ENCODE measurements around the gene TBCD.
"Not testable (repeated sequence)": the region's sequence is repeated elsewhere in the genome, so short reads cannot be mapped to it uniquely, and the experiment has no call there.

TBCD gene

DNA sequence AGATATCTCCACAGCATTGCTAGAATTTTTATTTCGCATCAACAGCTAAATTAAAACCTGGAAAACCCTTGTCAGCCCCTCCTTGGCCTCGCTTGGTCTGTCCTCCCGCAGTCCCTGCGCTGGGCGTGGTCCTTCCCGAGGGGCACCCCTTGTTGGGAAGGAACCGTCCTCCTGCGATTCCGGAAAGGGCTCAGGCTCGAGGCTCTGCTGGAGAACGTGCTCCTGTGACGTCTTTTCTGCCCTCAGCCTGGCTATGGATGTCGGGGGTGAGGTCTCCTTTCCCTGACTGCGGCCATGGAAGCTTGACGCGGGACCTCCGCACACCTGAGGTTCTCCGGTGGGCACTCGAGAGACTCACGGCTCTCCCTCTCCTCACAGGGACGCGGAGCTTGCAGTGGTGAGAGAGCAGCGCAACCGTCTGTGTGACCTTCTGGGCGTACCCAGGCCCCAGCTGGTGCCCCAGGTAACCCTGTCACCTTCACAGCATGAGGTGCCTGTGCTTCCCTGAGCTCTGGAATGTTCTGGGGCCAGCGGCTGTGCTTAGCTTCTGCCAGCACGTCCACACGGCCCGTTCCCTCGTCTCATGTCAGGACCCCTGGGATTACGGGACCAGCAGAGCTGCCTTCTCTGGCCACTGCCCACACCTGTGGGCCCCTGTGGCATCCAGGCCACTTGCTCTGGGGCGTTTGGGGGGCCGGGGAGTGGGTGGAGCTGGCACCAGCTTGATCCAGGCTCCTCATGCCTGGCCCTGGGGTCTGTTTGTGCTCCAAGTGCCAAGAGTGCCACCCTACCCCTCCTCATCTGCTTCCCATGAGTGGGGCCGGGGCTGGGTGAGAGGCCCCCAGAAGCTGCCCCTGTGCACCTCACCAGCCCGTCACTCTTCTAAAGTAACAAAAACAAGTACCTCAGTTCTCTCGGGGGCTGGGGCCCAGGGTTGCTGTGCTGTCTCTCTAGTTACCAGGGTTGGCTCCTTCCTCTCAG is 189.4 kb downstream of the TBCD start:
- DNase-seq, result no peak

DNA sequence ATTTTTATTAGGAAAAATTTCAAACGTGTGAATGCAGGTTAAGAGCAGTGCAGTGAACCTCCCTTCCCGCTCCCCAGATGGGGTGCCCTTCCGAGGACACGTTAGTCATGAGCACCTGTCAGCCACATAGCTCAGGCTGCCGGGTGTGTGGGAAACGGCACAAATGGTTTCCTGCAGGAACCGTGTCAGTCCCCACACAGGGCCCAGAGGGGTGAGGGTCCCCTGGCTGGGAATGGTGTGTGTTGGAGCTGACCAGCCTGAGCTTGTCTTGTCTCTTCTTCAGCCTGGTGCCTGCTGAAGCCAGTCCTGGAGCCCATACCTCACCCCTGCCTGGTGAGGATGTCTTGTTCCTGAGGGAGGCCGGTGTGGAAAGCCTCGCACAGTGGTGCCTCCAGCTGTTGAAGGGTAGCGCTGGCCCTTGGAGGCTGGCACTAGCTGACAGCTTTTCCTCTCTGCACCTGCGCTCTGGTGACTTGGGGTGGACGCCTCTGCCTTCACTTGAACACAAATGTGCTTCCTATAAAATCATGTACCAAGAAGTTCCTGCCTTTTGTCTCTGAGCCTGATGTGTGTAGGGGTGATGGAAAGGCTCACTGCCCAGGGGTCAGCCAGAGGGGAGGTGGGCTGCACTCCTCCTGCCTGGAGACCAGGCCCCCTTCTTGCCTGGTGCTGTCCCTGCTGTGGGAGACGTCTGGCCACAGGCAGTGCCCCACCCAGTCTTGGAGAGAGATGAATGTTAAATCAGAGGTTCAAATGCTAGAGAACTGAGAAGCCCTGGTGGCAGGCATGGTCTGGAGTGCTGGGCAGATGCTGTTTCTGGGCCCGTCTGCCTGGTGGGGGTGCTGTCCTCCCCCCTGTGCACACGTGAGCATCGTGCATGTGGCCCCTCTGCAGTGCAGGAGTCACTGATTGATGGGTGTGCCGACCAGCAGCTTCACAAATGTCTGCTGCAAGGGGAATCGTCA is 190.6 kb downstream of the TBCD start:
- DNase-seq, result no peak

DNA sequence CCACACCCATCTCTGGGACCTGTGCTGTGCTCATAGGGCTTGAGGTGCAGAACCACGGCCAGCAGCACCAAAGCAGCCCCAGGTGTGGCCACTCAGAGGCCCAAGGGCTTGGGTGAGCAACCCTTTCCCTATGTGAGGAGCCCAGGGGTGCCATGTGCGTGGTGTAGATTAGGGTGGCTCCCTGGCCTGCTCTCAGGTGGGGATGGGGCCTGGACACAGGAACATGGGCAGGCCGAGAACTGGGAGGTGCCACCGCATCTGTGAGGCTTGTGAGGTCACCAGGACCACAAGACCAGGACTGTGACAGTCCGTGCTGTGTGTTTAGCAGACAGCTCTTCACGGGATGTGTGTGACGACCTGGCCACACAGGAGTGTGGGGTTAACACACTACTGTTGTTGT is 191.5 kb downstream of the TBCD start:
- DNase-seq, result no peak

DNA sequence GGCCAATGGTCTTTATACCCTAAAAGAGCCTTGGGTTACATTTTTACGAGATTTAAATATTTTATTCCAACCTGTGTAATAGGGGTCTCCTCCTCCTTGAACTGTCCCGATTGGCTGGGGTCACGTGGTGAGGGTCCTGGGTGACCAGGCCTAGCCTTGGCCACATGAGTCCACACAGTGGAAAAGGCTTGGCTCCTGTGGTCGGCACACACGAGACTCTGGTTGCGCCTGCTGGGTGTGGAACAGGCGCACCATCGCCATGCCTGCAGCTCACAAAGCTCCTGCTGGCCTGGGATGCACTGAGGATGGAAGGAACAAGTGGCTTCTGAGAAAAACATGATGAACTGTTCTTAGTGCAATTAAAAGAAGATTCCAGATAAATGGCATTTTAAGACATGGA is 191.9 kb downstream of the TBCD start:
- no peak for DNase-seq

DNA sequence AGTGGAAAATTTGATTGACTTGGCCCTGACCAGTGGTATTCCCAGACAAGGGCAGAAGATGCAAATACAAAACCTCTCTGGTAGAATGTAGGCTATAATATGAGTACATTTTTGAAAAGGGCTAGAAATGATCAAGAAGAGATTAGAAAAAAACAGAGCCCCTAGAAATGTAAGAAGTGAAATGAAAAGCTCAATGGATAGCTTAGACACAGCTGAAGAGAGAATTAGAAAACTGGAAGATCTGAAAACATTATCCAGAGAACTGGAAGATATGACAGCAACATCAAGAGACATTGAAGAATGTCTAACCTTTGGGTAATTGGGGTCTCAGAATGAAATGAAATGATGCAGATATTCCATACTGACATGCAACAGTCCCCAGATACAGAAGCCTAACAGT is 193.1 kb downstream of the TBCD start:
- DNase-seq, result no peak

DNA sequence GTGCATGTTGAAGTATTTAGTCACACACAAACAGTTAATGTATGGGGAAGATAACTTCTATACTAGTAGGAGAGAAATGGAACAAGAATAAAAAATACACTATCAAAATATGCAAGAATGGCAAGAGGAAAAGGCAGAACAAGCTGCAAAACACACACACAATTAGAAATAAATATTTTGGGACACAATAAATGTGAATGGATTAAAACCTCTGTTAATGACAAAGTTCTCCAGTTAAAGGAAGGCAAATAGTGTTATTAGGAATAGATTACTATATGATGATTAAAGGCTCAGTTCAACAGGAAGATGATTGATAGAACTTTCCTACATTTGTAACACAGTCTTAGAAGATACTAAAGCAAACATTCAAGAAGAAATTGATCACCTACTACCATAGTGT is 194.2 kb downstream of the TBCD start:
- DNase-seq, result no peak

DNA sequence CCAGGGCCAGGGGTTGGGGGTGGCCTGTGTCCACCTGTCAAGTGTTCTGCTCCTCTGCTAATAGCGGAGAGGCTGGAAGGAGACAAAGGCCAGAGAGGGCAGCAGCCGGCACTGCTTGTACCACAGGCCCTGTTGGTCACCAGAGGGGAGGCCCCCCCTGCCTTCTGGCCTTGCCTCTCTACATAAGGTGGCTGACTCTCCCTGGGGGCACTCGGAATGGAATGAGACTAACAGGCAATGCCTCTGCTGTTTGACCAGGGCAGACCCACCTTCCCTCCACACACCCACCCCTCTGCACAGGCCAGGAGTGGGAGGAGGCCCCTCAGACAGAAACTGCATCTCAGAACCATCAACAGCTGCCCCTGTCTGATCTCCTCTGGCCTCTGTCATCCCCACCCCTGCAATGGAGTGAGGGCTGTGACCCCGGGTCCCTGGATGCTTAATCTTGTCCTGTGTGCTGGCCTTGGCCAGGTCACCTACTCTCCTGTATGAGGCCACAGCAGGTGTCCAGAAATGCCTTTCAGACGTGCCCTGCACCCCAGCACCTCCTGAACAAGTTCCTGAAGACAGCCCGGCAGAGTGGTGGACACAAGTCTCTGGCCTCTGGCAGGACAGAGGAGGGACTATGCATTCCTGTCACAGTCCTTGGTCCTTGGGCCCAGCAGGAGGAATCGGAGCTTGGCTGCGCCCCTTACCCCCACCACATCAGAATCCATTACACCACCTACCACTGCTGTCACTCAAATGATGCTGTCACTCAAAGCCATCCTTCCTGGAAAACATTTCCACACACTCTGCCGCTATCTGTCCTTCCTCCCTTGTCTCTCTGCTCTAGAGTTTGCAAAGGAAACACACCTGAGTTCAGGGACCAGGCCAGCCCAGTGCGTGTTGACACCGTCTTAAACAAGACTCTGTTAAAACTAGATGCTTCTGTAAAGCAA is 195.5 kb downstream of the TBCD start:
- DNase-seq, result no peak

DNA sequence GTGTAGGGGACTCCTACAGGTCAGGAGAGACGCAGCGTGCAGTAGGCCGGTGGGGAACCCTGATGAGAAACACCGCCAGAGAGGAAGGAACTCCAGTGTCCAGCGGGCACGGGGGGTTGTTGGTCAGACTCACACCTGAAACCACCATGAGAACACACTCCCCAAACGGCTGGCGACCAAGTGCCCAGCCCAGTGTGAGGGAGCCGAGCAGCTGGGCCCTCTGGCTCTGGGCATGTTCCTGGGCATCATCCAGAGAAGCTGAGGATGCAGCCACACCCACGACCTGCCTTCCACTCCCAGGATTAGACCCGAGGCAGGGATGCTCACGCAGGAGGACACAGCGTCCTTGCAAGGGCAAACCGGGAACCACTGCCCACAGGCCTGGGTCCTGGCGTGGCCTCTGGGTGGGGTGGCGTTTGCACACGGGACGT is 196.2 kb downstream of the TBCD start:
- DNase-seq, result no peak

DNA sequence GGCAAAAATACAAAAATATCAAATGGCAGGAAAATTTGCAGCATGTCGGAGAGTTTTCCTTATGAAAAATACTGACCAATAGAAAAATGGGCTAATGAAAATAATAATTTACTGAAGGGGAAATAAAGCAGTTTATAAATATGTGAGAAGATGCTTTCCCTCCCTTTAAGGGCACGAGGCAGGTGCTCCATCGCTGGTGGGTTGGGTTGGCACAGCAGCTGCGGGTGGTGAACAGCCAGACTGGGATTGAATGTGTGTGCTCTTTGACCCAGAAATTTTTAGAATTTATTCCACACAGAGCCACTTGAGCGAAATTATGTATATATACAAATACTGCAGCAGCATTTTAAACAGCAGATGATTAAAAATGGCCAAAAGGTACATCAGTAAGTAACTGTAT is 197.1 kb downstream of the TBCD start:
- DNase-seq, result no peak

DNA sequence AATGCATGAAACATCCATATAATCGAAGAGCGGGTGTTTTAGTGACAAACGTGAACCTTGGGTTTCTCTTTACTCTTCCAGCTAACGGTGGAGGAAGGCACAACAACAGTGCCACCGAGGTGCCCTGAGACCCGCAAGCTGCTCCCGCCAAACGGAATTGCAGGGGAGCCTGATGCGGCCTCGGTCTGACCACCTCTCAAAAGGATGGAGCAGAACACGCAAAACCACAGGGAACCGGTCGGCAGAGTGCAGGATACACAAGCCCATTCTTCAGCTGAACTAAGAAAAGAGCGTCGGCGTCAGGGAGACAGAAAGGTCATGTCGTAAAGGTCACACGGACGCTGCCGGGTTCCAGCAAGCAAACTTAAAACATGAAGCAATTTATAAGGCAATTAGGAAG is 197.5 kb downstream of the TBCD start:
- DNase-seq, result no peak

DNA sequence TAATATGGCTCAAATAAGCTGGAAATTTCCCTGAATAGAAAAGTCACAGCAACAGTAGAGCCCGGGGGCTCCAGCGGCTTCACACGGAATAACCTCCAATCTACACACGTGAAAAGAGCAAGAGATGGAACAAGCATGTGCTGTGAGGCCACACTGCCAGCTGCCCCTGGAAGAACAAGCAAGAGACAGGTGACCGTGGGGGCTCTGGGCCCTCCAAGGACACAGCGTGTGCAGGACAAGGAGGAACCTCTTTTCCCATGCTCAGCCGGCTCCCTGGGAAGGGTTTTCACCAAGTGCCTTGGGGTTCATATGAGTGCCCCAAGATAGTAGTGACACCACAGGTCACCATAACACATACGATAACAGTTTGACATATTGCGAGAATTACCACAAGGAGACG is 198.1 kb downstream of the TBCD start:
- no peak for DNase-seq

DNA sequence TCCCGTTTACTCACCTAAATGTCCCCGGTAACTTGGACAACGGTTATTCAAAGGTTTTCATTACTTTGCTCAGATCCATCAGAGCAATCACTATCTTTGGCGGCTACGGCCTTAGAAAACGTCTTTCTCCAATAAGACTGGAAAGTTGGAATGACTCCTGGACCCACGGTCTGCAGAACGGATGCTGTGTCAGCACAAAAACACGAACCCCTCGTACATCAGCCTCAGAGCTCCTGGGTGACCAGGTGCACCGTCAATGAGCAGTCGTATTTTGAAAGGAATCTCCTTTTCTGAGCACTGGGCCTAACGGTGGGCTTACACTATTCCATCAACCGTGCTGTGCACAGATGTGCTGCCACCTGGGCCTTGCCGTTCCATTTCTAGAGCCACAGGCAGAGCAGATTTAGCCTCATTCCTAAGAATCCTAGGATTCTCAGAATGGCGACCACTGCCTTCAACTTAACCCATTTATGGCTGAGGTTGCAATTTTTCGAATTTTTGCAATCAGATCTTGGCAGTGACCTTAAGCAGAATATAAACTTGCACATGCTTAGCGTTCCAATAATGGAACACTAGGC is 198.7 kb downstream of the TBCD start:
- no peak for DNase-seq

DNA sequence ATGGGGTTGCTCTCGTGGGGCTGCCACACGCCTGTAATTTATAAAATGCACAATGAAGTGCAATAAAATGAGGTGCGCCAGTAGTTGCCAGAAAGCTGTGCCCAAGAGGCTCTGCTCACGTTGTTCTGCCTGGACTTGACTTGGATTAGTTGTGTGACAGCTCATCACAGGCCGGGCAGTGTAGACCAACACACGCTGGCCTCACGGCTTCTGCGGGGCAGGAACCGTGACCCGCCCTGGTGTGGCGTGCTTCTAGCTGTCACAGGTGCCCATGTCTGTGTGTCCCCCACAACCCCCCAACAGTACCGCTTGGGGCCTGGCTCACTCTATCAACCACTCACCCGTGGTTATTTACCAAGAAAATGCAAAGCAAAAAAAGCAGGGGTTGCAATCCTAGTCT is 200.2 kb downstream of the TBCD start:
- no peak for DNase-seq

DNA sequence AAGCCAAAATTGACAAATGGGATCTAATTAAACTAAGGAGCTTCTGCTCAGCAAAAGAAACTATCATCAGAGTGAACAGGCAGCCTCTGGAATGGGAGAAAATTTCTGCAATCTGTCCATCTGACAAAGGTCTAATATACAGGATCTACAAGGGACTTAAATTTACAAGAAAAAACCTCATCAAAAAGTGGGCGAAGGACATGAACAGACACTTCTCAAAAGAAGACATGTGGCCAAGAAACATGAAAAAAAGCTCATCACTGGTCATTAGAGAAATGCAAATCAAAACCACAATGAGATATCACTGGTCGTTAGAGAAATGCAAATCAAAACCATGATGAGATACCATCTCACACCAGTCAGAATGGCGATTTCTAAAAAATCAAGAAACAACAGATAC is 203.2 kb downstream of the TBCD start:
- not testable (repeated sequence) for DNase-seq

DNA sequence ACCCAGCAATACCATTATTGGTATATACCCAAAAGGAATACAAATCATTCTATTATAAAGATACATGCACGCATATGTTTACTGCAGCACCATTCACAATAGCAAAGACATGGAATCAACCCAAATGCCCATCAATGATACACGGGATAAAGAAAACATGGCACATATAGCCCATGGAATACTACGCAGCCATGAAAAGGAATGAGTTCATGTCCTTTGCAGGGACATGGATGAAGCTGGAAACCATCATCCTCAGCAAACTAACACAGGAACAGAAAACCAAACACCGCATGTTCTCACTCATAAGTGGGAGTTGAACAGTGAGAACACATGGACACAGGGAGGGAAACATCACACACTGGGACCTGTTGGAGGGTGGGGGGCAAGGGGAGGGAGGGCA is 203.8 kb downstream of the TBCD start:
- not testable (repeated sequence) for DNase-seq

DNA sequence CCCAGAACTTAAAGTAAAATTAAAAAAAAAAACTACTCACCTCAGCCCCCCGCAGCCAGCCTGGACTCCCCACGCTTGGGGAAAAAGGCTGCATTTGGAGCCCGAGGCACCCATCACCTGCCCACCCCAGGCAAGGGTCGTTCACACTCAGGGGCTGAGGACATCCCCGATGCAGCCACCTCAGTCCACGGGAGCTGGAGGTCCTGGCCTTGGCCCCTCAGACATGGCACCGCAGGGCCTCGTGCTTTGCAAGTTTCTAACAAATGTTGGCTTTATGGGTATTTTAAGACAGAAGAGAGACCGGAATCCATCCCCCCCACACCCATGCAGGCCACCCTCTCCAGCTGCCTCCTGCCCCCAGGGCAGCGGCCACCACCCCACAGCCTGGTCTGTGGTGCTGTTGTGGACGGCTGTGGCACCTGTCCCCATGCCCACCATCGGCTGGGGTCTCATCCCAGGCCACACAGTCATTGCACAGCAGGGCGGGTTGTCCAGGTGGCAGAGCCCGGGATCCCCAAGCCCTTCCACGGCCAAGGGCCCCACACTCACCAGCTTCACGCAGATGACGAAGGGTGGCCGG is 204.4 kb downstream of the TBCD start:
- no peak for DNase-seq

DNA sequence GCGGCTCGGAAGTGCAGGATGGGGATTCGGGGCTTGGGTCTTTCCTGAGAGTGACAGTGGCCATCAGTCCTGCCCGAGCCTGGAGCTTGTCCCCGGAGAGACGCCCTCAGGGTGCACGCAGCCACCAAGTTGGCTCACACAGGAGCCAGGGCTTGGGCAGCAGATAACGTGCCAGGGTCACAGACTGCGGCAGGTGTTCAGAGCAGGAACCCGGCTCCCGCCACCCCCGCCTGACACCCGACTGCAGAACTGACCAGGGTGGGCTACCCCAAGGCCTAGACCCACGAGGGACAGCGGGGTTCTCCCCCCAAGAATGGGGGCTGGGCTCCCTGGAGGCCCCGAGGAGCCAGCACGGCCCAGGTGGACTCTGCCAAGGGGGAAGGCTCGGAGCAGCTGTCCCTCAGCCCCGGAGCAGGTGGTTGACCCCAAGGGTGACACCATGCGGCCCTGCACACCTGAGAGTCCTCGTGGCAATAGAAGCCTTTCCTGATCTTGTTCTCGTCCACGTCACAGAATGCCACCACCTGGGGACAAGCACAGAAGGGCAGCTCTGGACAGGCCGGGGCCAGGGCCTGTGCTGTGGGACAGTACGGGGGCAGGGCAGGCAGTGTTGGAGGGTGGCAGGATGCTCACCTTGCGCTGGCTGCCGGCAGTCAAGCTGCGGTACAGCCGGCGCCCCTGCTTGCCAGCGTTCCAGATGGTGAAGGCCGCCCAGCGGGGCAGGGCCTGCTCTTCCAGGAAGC is 205.0 kb downstream of the TBCD start:
- no peak for DNase-seq

DNA sequence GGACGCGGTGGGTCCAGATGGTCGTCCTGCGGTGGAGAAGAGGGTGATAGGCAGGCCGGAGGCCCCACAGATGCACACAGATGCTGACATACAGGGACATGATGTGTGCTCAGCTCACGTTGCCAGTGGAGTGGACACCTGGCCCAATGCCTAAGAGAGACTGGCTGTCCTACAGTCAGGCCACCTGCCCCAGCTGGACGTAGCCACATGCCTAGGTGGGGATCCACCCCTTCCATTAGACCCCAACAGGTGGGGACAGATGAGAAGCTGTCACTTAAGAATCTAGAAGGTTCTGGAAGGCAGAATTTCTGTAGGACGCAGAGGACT is 205.6 kb downstream of the TBCD start:
- no peak for DNase-seq

DNA sequence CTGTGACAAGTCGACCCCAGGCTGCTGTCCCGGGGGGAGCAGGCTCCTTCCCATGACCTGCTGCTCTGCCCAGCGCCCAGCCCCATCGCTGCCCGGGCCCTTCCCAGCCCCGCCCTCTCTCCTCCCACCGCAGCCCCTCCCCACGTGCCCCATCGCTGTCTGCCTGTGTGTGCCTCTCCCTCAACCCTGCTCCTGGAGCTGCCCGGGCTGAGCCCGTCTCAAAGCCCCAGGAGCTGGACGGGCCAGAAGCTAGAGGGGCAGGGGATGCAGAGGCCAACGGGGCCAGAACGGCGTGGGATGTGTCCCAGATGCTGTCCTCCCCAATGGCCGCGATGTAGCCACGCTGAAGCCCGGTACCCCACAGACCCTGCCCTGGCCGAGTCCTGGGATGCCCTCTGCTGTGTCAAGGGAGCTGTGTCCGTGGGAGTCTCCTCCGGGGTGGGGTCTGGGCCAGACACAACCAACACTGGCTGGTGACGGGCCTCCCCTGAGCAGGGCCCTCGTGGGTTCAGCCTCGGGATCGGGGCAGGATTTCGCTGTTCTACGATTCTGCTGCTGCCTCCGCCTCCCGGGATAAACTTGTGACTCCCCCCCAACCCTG is 206.2 kb downstream of the TBCD start:
- DNase-seq, result no peak

DNA sequence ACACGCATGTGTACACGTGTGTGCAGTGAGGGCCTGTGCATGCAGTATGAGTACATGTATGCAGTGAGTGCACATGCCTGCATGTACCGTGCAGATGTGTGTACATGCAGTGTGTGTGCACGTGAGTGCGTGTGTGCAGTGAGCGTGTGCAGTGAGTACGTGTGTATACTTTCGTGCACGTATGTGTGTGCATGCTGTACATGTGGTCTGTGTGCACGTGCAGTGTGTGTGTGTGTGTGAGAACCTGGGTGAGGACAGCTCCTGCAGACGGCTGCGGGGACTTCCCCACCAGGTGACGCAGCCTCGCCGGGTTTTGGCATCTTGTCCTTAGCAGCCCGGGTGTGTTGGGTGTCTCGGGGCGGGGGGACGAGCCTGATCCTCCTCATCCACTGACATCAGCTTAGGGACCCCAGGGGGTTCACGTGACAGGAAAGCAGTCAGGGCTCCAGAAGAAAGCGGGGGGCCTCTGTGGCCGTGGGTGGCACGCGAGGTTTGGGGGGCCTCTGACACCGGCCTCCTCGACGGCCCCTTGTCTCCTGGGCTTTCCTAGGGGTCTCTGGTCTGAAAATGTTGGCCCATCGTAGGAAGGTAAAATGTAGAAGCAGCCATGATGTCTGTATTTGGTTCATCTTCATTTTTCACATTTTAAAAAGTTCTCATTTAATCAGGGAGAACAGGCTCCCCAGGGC is 207.5 kb downstream of the TBCD start:
- no peak for DNase-seq

Data from CD4-positive, alpha-beta T cell treated with Interleukin-1 beta for 1 hour (primary cell).